G401 (cell line): ENCODE results near the gene PPP2R2C. TPM values are rescaled to one million over a fixed set of nuclear protein-coding genes. Genes with fewer than 3 reads are reported as not detected.

ENCODE experiments used
- DNase-seq: peaks from one replicate; pipeline ENCODE4 v3.0.0-alpha.2; 2015; ENCODE audit warnings: low spot score
- in situ Hi-C: cut with HindIII; loops from 2 replicates; pipeline ENCODE4 v1.10.0; 2016; ENCODE audit warnings: low sequenced_read_pairs, mixed read lengths
- total RNA-seq: library from RNA; depleted of rRNA; stranded (reverse); fragments of >200 nt; shearing (Covaris generic); gene quantifications from 2 replicates; pipeline ENCODE4 v1.2.3, GENCODE V29; 2014

Gene PPP2R2C
- total RNA-seq, 1 experiment from 2014 or later = 3.3 TPM

DNA sequence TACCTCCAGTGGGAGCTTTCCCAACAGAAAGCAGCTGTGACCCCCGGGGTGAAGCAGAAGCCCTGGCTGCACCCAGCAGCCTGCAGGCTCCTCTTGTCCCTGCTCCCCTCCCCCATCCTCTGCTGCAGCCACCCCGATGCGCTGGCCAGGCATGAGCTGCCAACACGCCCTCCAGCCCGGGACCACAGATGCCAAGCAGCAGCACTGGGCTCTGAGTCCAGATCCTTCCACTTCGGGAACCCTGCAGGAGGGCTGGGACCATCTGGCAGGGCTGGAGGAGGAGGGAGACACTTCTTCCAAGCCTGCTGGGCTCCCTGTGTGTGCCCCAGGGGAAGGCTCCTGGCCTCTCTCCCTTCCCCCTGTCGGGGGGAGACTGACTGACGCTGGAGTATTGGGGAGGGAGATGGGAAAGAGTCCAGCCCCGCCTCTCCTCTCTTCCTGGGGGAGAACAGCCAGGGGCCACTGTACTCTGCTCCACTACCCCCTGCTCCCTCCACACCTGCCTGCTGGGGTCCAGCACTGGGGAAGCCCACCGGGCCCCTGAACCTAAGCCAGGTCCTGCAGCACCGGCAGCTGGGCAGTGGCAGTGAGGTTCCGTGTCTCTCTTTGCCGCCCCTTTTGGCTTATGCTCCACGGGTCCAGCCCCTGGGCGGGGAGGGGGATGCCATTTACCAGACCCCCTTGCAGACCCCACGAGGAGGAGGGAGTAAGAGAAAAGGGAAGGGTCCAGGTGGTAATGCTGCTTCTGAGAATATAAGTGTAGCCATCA lies 55.7 kb downstream of the PPP2R2C start:
- in situ Hi-C loops = no loop called here
- peak; percentile 89 for DNase-seq

DNA sequence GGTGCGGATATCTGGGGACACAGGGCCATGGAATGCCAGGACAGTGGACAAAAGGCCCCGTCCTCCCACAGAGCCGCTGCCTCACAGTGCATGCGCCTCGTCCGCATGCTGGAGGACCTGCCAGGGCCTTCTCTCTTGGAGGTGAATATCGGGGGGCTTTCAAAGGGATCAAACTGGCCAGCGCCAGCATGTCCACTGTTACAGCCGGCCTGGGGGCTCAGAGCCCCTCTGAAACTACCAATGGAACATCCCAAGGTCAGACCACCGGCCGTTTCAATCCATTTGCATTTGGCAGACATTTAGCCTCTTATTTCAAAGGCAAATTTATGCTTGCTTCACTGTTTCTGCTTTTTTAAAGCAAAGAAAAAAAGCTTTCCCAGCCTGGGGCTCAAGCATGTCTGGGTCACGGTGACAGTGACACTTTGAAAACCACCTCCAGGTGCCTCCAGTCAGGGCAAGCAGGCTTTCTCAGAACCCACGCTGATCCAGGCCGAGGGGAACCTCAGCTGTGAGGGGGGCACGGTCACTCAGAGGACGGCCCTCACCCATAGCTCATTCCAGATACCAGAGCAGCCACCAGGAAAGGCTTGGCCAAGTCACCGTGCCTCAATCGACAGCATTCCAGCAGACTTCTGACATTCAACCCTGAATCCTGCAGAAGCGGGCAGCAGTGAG lies 57.2 kb downstream of the PPP2R2C start:
- in situ Hi-C loops = no loop called here
- DNase-seq = no peak

DNA sequence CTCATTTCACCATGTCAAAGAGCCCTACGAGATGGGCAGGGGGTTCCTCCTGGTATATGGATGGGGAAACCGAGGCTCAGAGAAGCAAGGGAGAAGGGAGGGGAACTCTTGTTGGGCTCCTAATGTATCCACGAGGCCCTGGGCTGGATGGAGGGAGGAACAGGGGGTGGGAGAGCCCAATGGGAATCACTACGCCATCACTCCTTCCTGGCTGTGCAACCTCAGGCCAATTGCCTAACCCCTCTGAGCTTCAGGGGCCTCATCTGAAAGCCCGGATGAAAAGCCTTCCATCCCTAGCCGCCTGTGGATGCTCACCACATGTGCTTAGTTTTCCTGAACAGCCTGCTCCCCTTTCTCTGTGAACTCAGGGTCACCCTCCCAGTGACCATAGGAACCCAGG lies 57.8 kb downstream of the PPP2R2C start:
- in situ Hi-C loops = no loop called here

DNA sequence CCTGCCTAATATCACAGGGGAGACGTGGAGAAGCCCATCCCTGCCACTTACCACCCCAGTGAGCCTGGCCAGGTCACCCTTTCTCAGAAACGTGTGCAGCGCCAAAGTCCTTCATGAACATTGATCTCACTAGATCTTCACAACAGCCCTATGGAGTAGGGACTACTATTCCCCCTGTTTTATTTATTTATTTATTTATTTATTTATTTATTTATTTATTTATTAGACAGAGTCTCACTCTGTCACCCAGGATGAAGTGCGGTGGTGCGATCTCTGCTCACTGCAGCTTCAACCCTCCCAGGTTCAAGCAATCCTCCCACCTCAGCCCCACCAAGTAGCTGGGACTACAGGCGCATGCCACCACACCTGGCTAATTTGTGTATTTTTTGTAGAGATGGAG lies 61.8 kb downstream of the PPP2R2C start:
- in situ Hi-C loops = no loop called here
- no peak for DNase-seq

More for the DNA sequence above, 57.8 kb downstream of the PPP2R2C start:
- DNase-seq = no peak

DNA sequence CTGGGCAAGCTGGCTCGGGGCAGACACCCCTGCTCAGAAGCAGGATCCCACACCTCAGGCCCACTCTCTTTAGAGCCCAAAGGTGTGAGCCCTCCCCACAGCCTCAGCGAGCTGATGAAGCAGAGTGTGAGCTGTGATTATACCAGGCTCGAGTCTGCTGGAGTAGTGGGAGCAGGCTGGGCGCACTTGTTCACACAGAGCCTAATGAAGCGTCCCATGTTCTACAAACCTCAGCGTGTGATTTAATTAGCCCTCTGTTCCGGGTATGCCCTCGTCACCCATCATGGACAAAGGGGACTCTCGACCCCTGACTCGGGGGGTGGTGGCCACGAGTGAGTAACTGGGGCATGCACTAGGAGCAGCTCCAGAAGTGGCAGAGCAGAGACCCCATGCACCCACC lies 62.3 kb downstream of the PPP2R2C start:
- in situ Hi-C loops = no loop called here
- no peak for DNase-seq

DNA sequence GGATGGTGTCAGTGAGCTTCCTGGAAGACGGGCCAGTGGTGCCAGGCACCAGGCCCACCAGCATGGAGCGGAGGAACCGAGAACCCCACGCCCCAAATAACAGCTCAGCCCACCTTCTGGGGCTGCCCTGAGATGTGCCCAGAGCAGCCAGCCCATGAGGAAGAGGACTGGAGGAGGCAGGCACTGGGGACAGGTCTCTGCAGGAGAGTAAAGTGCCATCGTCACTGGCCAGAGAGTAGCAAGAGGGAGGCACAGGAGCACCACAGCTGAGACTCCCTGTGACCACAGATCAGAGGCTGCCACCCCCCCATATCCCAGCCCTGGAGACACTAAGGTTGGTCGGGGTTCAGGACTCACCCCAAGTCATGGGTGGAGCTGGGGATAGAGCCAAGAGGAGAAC lies 63.0 kb downstream of the PPP2R2C start:
- no peak for DNase-seq
- in situ Hi-C loops = no loop called here

DNA sequence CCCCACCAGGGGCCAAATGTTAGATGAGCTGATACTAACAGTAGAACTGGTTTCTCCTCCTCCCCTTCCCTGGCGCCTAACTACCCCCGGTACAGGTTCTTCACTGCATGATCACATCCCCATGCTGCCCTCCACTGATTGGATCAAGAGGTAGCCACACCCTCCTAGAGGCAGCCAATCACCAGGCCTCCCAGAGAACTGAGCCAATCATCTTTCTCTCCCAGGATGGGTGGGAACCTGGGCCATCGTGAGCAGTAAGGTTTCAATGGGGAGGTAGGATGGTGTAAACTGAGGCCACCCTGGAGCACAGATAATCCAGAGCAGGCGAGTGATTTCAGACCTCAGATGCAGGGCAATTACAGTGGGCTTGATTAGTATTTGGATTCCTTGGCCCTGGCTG lies 64.2 kb downstream of the PPP2R2C start:
- no peak for DNase-seq
- in situ Hi-C loops = no loop called here

DNA sequence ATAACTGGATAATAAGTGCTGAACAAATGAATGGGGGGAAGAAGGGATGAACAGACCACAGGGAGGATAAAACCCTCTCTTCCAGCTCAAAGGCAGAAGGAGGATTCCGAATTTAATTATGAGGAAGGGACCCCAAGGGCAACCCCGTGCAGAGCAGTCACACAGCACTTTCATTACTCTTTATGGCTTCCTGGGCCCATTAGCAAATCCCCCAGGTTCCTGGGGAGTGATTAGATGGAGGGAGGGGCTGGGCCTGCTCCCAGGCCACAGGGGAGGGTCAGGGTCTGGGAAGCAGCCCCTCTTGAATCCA lies 67.1 kb downstream of the PPP2R2C start:
- in situ Hi-C loops = no loop called here
- no peak for DNase-seq

DNA sequence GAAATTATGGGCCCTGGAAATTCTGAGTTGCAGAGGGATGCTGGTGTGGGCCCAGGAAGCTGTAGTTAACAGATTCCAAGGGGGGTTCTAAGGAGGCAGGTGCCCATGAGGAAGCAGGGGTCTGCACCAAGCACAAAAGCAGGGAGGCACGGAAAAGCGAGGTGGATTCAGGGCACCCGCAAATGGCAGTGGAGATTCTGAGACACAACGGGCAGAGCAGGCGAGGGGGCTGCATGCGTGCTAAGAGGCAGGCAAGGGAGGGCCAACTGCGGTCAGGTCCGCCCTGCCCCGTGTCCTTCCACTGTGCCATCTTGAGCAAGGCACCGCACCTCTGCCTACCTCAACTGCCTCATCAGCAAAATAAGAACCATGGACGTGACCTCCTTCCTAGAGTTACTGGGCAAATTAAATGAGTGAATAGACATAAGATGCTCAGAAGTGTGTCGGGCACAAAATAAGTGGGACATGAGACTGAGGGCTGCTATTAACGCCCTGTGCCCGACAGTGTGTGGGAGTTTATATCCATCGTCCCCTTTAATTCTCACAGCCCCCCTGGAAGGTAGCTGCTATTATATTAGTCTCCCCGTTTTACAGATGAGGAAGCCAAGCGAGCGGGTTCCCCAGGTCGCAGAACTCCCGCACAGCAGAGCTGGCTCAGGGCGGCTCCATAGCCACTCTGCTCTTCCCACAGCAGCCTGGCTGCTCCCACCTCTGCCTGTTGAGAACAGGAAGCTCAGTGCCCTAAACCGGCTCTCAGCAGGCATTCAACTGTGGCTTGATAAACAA lies 67.6 kb downstream of the PPP2R2C start:
- in situ Hi-C loops = no loop called here
- DNase-seq = no peak

DNA sequence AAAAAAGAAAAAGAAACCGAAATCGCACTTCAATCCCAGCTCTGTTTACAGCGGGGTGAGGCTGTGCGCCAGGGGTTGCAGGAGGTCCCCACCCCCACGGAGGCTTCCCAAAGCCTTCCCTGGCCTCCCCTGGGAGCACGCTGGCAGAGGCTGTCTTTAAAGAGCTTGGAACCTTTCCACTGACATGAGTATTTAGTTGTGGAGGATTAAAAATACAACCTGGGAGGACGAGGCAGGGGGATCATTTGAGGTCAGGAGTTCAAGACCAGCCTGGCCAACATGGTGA lies 69.1 kb downstream of the PPP2R2C start:
- in situ Hi-C loops = no loop called here
- no peak for DNase-seq

DNA sequence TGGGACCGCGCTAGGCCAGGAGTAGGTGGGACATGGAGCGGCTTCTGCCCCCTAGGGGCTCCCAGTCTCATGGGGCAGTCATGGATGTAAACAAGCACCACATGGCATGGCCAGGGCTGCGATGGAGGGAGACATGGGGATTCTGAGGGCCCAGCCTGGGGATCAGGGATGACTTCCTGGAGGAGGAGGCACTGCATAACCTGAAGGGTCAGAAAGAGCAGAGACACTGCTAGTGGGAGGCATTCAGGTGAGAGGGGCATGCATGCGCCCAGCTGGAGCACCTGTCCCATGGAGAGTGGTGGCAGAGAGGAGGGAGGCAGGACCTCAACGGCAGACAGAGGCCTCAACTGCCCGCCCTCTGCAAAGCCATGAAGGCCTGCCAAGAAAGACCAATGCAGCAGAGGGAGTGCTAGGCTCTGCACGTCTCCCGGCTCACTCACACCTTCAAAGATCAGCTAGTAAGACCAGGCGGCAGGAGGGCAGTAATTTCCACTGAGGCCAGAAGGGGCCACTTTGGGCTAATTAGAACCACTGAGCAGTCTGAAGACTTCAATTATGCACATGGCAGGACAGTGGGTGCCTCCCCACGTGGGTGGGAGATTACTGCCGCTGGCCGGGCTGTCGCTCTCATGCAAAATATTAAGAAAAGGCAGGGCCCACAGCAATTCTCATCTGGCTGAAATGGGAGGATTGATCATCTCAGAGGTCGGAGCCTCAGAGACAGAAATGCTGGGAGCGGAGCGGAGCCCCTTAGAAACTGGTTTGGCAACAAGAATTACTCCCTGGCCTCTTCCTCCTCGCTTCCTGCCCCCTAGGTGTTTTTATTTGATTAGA lies 69.6 kb downstream of the PPP2R2C start:
- no peak for DNase-seq
- in situ Hi-C loops = no loop called here

DNA sequence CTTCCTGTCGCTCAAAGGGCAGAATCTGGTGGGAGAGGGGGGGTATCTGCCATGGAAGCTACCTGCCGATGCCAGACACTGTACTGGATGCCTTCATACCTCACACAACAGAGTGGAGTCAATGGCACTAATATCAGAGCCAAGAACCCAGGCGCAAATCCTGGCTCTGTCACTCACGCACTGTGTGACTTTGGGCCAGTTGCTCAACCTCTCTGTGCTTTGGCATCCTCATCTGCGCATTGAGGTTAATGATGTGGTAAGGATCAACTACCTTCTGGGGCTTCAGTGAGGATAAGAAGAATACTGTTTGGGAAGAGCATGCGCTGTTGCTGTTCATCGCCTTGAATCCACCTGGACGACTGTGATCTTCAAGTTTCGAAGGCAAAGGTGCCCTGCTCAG lies 70.6 kb downstream of the PPP2R2C start:
- no peak for DNase-seq
- in situ Hi-C loops = no loop called here

DNA sequence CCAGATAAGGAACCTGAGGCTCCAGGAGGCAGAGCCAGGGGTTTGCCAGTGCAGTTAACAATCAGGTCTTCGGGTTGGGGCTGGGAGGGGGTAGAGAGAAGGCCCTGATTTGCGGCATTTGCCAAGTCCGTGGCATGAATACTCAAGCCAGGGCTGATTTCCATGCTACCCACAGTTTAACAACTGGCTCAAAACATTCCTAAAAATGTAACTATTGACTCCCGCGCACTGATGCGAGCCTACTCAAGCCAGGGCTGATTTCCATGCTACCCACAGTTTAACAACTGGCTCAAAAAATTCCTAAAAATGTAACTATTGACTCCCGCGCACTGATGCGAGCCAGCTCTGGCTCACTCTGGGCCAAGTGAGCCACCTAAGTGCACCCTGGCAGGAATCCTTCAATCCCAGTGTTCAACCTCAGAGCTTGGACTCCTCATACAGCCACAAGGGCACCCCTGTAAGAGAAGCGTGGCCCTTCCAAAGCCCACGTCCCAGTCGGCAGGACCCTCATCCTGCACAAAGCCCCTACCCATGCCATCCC lies 75.6 kb downstream of the PPP2R2C start:
- in situ Hi-C loops = no loop called here
- no peak for DNase-seq

DNA sequence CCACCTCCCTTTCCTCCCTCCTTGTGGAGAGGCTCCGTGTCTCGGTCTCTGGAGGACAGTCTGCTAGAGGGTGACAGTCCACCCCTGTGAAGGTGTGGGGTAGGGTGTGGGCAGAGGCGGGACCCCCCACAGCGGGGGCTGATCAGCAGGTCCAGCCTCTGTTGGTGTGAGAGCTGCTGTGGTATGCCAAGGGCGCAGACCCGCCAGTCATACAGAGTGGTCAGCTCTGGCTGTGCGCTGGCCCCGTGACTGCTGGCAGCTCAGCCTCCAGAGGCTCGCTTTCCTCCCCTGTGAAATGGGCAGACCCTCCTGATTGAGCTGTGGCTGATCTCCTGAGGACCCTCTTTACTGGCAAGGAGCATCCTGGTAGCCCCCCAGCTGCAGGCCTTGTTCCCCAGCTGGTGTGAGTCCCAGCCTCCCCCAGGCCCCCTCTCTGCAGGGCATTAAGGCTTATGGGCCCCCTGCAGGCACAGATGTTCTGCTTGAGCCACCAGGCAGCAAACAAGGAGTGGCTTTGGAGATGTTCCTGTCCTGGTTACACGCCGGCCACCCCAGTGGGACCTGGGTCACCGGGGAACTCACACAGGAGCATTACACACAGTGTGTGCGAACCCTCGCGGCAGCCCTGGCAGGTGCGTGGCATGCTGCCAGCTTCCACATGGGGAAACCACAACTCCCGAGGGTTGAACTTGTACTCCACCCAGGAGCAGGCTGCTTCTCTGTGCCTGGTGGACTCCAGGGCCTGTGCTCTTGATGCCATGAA lies 76.8 kb downstream of the PPP2R2C start:
- DNase-seq = no peak
- in situ Hi-C loops = no loop called here

DNA sequence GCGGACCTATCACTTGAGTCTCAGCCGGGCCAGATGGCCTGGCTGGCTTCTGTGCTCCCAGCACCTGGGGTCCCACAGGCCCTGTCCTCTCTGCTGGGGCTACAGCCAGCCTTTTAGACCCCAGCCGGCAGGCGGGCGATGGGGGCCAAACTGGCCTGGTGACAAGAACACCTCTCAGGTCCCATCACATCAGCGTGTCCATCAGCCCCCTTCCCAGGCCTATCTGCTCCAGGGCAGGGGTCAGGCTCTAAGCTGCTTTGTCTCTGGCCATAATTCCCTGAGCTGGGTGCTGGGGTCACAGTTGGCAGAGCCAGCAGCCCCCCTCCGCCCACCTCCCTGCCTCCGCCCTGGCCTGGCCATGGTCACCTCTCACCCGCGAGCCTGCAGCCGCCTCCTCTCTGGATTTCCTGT lies 77.7 kb downstream of the PPP2R2C start:
- in situ Hi-C loops = no loop called here

DNA sequence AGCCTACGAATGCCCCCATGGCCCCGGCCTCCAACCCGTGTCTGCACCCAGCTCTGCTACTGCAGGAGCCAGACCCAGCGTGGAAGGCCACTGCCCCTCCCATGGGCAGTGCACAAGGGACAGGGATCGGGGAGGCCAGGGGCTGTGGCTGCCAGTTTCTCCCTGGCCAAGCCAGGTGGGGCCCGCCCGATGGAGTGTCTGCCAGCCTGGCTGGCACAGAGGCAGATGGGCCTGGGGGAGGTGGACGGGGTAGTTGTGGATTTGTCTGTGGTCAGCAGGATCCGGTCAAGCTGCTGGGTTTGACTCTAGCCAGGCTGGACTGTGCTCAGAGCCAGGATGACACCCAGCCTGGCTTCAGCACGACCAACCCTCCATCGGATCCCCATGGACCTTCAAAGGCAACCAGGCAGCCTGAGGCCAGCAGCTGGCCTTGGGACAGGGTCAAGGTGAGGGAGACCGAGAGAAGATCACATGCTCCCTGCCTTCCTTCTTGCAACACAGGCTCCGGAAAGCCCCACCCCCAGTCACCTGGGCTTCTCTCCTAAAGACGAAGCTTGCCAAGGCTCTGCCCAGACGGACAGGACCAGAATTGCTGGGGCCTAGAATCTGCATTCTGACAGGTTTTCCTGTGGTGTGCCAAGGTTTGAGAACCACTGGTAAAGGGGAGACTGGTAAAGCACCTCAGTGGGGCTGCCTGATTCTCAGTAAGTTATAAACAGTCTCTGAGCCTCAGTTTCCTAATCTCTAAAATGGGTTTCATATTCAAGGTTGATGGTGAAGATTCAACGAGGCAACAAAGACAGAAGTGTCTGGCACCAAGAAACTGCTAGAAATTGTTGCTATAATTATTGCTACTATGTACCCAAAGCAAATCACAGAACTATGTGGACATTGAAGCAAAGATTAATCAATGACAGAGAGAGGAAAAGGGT lies 78.6 kb downstream of the PPP2R2C start:
- in situ Hi-C loops = no loop called here
- DNase-seq = peak; percentile 67

More for the DNA sequence above, 77.7 kb downstream of the PPP2R2C start:
- no peak for DNase-seq

DNA sequence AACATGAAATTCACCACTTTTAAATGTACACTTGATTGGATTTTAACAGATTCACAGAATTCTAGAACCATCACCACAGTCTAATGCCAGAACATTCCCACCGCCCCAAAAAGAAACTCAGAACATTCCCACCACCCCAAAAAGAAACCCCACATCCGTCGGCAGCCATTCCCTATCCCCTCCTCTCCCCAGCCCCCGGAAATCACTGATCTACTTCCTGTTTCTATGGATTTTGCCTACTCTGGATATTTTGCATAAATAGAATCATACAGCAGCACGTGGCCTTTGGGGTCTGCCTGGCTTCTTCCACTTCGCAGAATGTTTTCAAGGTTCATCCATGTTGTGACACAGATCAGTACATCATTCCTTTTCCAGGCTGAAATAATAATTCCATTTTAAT lies 79.3 kb downstream of the PPP2R2C start:
- DNase-seq = no peak
- in situ Hi-C loops = no loop called here

DNA sequence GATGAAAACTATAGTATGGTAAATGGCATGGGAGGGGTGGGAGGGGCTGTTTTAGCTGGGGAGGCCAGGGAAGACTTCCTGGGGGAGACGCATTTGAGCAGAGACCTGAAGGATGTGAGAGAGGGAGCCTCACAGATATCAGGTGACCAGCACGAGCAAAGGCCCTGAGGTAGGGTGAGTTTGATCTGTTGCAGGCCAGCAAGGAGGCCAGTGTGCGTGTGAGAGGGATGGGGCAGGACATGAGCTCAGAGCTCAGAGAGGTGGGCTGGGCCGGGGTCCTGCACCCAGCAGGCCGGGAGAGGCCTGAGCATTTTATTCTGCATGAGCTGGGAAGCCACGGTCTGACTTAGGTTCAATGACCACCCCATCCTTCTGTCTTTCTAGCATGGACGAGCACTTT lies 80.0 kb downstream of the PPP2R2C start:
- in situ Hi-C loops = no loop called here
- DNase-seq = no peak
